Hepatocyte (in vitro differentiated cells): Measurements from ENCODE around the gene RMP24.
"Not testable (repeated sequence)": the region's sequence is repeated elsewhere in the genome, so short reads cannot be mapped to it uniquely, and the experiment has no call there.

Source experiments
- DNase-seq: peaks from one replicate; pipeline ENCODE4 v3.0.0-alpha.2; 2016; ENCODE audit warnings: low spot score
- H2AFZ ChIP-seq: fragments of 200-600 bp; sonication (generic); 2 replicates; pipeline ENCODE4 v1.6.0; 2016; ENCODE audit warnings: antibody characterized with exemption, mild to moderate bottlenecking
- H3K27ac ChIP-seq: fragments of 200-600 bp; sonication (generic); 2 replicates; pipeline ENCODE4 v1.5.1; 2016; ENCODE audit warnings: mild to moderate bottlenecking
- H3K27me3 ChIP-seq: fragments of 200-600 bp; sonication (generic); 2 replicates; pipeline ENCODE4 v1.6.1; 2016
- H3K36me3 ChIP-seq: fragments of 200-600 bp; sonication (generic); replicated peaks from 2 replicates; pipeline ENCODE4 v1.5.1; 2016; ENCODE audit warnings: low read depth; ENCODE audit not compliant: insufficient read depth
- H3K4me1 ChIP-seq: fragments of 200-600 bp; sonication (generic); 2 replicates; pipeline ENCODE4 v1.5.1; 2016; ENCODE audit warnings: mild to moderate bottlenecking, moderate library complexity; ENCODE audit not compliant: insufficient read depth
- H3K4me2 ChIP-seq: fragments of 200-600 bp; sonication (generic); 2 replicates; pipeline ENCODE4 v1.6.0; 2016
- H3K4me3 ChIP-seq: fragments of 200-600 bp; sonication (generic); 2 replicates; pipeline ENCODE4 v1.5.1; 2016; ENCODE audit warnings: mild to moderate bottlenecking
- H3K79me2 ChIP-seq: fragments of 200-600 bp; sonication (generic); 2 replicates; pipeline ENCODE4 v1.6.0; 2017; ENCODE audit warnings: mild to moderate bottlenecking
- H3K9me2 ChIP-seq: fragments of 200-600 bp; sonication (generic); replicated peaks from 2 replicates; pipeline ENCODE4 v1.6.0; 2017; ENCODE audit warnings: mild to moderate bottlenecking; ENCODE audit not compliant: insufficient read depth
- H3K9me3 ChIP-seq: fragments of 200-600 bp; sonication (generic); 2 replicates; pipeline ENCODE4 v1.5.1; 2016; ENCODE audit warnings: low read depth, mild to moderate bottlenecking
- H4K20me1 ChIP-seq: fragments of 200-600 bp; sonication (generic); 2 replicates; pipeline ENCODE4 v1.6.0; 2016; ENCODE audit warnings: mild to moderate bottlenecking; ENCODE audit not compliant: insufficient read depth, poor library complexity, severe bottlenecking
- EZH2 ChIP-seq: fragments of 200-600 bp; sonication (generic); IDR thresholded peaks from 2 replicates; pipeline ENCODE4 v1.6.1; 2016; ENCODE audit warnings: antibody characterized with exemption, mild to moderate bottlenecking, borderline replicate concordance
- EZH2phosphoT487 ChIP-seq: fragments of 200-600 bp; sonication (generic); IDR thresholded peaks from one replicate; pipeline ENCODE4 v1.6.1; 2018; ENCODE audit warnings: antibody characterized with exemption, mild to moderate bottlenecking, low read depth, moderate library complexity; ENCODE audit not compliant: unreplicated experiment, severe bottlenecking
- WGBS: methylation state at CpG from one replicate; pipeline ENCODE4 v1.1.6; 2016; ENCODE audit warnings: low lambda C conversion rate; ENCODE audit errors: missing lambda C conversion rate; 5-methylcytosine and 5-hydroxymethylcytosine counted together
- TF ChIP-seq, protein P1 (sequence below): fragments of 200-600 bp; sonication (generic); IDR thresholded peaks from 2 replicates; pipeline ENCODE4 v1.5.1; 2016; ENCODE audit warnings: antibody characterized with exemption, mild to moderate bottlenecking; ENCODE audit not compliant: poor library complexity

The RMP24 gene

DNA sequence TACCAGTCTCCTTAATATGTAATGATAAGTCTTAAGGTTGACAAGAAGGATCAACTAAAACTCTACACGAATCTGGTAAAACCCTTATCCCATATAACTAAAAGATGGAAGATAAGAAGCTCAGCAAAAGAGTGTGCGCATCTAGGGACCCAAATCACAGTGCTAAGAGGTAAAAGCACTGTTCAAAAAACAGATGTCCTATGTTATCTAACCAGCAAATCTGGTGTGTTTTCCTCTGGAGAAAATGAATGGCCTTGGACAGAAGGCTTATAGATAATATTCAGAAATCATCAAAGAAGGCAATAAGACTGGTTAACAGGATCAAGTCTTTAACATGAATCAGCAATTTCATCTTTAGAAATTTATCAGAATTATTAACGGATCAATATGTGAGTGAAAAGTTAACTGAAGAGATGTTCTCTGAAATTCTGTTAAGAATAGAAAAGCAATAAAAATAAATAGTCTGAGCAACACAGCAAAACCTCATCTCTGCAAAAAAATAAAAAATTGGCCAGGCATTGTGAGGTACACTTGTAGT lies 47.8 kb downstream of the RMP24 start:
- Histone ChIP-seq H3K36me3 (no peaks in the 10 kb centered on the region), H3K79me2 (no peaks in the 10 kb centered on the region), H4K20me1 (no peaks in the 10 kb centered on the region), H3K9me3 (no peaks in the 10 kb centered on the region), H3K27me3 (no peaks in the 10 kb centered on the region), H3K4me1 (no peaks in the 10 kb centered on the region), H3K27ac (no peak overlapping the region), H3K4me2 (no peak overlapping the region), H3K9me2 (no peaks in the 10 kb centered on the region), H2AFZ (no peak overlapping the region), H3K4me3 (no peak overlapping the region)
- TF ChIP-seq, protein P1, sequence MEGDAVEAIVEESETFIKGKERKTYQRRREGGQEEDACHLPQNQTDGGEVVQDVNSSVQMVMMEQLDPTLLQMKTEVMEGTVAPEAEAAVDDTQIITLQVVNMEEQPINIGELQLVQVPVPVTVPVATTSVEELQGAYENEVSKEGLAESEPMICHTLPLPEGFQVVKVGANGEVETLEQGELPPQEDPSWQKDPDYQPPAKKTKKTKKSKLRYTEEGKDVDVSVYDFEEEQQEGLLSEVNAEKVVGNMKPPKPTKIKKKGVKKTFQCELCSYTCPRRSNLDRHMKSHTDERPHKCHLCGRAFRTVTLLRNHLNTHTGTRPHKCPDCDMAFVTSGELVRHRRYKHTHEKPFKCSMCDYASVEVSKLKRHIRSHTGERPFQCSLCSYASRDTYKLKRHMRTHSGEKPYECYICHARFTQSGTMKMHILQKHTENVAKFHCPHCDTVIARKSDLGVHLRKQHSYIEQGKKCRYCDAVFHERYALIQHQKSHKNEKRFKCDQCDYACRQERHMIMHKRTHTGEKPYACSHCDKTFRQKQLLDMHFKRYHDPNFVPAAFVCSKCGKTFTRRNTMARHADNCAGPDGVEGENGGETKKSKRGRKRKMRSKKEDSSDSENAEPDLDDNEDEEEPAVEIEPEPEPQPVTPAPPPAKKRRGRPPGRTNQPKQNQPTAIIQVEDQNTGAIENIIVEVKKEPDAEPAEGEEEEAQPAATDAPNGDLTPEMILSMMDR = no peak
- TF ChIP-seq EZH2phosphoT487 (no peak), EZH2 (no peak)
- DNase-seq = no peak
- 74% methylated on average over 3 of the region's 3 CpGs for WGBS

GRCh38 chr18:36023336-36023735 lies 50.9 kb downstream of the RMP24 start:
- no peaks in the 10 kb centered on the region for H3K9me2 ChIP-seq
- no peak for TF ChIP-seq EZH2phosphoT487
- TF ChIP-seq, protein P1 = no peak
- no peak for TF ChIP-seq EZH2
- H3K79me2 ChIP-seq = no peaks in the 10 kb centered on the region
- no peak overlapping the region for H3K4me2 ChIP-seq
- no peaks in the 10 kb centered on the region for H3K4me1 ChIP-seq
- H3K4me3 ChIP-seq = no peak overlapping the region
- DNase-seq = no peak
- H3K27me3 ChIP-seq = no peaks in the 10 kb centered on the region
- H3K27ac ChIP-seq = no peak overlapping the region
- H2AFZ ChIP-seq = no peak overlapping the region
- H4K20me1 ChIP-seq = no peaks in the 10 kb centered on the region
- no peaks in the 10 kb centered on the region for H3K9me3 ChIP-seq
- H3K36me3 ChIP-seq = no peaks in the 10 kb centered on the region
- 79% methylated on average over 1 of the region's 1 CpG for WGBS

DNA sequence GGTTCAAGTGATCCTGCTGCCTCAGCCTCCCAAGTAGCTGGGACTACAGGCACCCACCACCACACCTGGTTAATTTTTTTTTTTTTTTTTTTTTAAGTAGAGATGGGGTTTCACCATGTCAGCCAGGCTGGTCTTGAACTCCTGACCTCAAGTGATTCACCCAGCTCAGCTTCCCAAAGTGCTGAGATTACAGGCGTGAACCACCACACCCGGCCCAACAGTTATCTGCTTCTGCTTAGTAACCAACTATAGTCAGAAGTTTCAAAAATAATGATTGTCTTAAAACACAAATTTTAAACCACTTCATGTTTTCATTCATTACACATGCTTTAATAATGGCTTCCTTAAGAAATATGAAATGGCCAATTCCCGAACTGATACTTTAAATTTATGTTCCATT lies 51.8 kb downstream of the RMP24 start:
- not testable (repeated sequence) for H2AFZ ChIP-seq, H3K4me2 ChIP-seq, H4K20me1 ChIP-seq, H3K4me3 ChIP-seq, H3K9me2 ChIP-seq, H3K4me1 ChIP-seq, DNase-seq, H3K36me3 ChIP-seq, H3K9me3 ChIP-seq, H3K27me3 ChIP-seq, H3K79me2 ChIP-seq, H3K27ac ChIP-seq
- WGBS = 94% methylated on average over 3 of the region's 3 CpGs

GRCh38 chr18:36025025-36025424 lies 52.5 kb downstream of the RMP24 start:
- H2AFZ ChIP-seq = no peak overlapping the region
- no peaks in the 10 kb centered on the region for H3K79me2 ChIP-seq
- no peaks in the 10 kb centered on the region for H3K9me3 ChIP-seq
- TF ChIP-seq EZH2phosphoT487 (no peak), EZH2 (no peak)
- TF ChIP-seq, protein P1 = no peak
- H3K4me1 ChIP-seq = no peaks in the 10 kb centered on the region
- H3K27me3 ChIP-seq = no peaks in the 10 kb centered on the region
- no peak overlapping the region for H3K27ac ChIP-seq
- H3K36me3 ChIP-seq = no peaks in the 10 kb centered on the region
- no peaks in the 10 kb centered on the region for H4K20me1 ChIP-seq
- H3K4me2 ChIP-seq = no peak overlapping the region
- no peak overlapping the region for H3K4me3 ChIP-seq
- no peaks in the 10 kb centered on the region for H3K9me2 ChIP-seq
- whole genome bisulfite sequencing = 45% methylated on average over 1 of the region's 1 CpG
- no peak for DNase-seq
